Measurements from ENCODE around the gene GLIS1.

GRCh38 chr1:53733447-53733931 lies 5.5 kb downstream of the GLIS1 start:
- TF ChIP-seq, protein P1, sequence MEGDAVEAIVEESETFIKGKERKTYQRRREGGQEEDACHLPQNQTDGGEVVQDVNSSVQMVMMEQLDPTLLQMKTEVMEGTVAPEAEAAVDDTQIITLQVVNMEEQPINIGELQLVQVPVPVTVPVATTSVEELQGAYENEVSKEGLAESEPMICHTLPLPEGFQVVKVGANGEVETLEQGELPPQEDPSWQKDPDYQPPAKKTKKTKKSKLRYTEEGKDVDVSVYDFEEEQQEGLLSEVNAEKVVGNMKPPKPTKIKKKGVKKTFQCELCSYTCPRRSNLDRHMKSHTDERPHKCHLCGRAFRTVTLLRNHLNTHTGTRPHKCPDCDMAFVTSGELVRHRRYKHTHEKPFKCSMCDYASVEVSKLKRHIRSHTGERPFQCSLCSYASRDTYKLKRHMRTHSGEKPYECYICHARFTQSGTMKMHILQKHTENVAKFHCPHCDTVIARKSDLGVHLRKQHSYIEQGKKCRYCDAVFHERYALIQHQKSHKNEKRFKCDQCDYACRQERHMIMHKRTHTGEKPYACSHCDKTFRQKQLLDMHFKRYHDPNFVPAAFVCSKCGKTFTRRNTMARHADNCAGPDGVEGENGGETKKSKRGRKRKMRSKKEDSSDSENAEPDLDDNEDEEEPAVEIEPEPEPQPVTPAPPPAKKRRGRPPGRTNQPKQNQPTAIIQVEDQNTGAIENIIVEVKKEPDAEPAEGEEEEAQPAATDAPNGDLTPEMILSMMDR (IDR thresholded peaks at IDR 0.05; ENCODE audit: poor library complexity, severe bottlenecking), result no peak
- TF ChIP-seq POLR2AphosphoS5 (IDR thresholded peaks at IDR 0.05), result no peak
- no peak for TF ChIP-seq MXI1 (conservative IDR thresholded peaks at IDR 0.05; ENCODE audit: poor library complexity, severe bottlenecking)
- no peak for TF ChIP-seq EZH2 (IDR thresholded peaks at IDR 0.05; ENCODE audit: borderline replicate concordance, insufficient read depth, low read length, poor library complexity, severe bottlenecking)

Data from neural cell (in vitro differentiated cells).